NCI-H2196 (cell line): ENCODE results near the gene GVQW3.

Experiments
- DNase-seq: peaks from one replicate; lab custom pipeline; 2025; ENCODE audit not compliant: unreplicated experiment; lab: John Stamatoyannopoulos, UW

GVQW3 gene

DNA sequence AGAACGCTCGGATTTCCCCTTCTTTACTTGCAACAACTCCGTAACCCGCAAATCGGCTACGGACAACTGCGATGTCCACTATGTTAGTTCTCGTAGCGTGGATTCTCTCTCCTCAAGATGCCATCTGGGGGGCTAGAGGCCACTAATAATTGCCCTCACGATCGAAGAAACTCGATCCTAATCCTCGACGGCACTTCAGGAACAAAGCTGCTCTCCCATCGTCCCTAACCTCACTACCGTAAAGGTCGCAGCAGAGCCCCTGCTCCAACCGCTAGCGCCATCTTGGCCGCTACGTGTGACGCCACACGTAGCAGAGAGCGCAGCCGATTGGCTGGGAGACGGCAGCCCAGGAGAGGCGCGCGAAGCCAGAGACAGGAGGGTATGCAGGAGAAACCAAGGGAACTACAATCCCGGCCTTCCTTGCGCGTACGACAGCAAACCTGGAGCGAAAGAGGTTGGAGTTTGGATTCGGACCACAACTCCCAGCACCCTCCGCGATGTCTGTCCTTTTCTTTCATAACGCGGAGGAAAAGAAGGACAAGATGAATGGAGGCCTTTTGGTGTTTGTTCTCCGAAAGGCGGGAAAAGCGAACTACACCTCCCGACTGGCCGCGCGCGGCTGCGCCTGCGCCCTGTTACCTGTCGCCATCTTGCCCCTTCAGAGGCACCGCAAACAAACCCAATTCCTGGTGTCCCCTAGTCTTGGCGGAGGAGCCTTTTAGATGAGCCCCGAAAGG is 63.4 kb downstream of the GVQW3 start, which contains the start of gene EMSY:
EMSY (plus strand) TSS at position 635 of the 737 bp plus-strand sequence. CDS start 1,921 bp downstream, outside the sequence.
- DNase-seq = peak; percentile 98

DNA sequence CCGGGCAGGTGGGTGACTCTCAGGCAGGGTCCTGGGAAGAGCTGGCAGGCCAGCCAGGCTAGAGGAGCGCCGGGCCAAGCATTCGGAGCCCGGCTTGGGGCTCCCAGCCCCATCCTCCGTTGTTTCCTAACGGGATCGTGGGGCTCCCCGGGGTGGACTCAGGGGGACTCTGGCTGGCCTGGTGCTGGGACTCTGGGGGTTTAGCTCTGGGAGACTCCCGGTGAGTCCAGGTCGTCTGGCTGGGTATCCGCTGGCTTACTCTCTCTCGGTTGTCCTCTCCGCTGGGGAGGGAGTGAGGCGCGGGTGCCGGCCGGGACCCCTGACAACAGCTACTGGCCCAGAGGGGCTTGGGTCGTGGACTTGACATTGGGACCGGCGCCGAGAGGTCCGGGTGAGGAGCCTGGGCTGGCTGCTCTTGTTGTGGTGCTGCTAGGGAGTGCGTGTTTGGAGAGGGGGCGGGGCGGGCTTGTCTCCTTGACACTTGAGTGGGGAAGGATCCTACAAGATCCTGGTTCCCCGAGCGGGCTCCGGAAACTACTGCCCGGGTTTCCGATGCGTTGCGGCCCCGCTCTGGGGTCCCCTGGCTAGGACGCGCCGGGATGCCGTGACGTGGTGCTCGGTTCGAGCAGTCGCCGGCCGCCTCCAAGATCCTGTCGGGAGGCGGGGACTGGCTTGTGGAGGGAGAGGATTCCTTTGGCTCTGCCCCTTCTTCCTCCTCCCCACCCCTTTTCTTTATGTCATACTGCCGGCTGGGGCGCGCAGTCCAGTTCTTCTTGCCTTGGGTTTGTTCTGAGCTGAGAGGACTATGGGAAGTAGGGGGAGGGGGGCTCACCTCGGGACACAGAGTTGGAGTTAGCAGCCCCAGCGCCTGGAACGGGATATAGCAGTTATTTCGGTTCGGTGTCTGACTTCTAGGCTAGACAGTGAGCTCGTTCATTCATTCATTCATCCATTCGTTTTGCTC is 64.3 kb downstream of the GVQW3 start:
- peak; percentile 85 for DNase-seq

DNA sequence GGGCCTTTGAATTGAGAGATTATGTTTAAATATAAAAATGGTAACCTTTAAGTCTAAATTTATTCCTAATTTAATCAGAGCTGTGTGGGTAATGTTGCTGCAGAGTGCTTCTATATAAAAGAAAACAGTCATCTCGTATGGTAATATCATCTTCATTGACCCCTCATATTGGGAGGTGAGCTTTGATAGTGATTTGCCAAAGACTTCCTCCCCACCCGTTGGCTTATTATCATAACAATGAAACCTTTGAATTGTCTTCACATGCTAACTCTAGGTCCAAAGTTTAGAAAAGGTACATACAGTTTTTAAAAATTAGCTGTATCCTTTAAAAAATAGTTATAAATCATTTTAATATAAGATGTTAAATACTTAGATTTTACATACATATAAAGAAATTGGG is 67.4 kb downstream of the GVQW3 start:
- no peak for DNase-seq

DNA sequence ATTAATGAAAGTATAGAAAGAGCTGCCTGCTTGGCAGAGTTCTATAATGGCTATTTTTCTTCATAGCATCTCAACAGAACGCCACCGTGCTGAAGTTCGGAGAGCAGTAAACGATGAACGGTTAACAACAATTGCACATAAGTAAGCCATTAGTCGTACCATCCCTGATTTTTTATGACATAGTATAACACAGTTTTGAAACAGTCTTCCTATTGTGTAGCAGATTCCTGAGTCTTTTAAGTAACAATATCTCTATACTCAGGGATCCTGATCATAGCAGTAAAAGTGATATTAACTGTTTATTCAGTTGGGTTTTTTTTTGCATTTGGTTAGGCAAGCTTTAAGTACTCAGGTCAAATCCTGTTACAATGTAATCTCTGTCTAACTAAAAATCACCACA is 72.1 kb downstream of the GVQW3 start:
- DNase-seq = no peak

DNA sequence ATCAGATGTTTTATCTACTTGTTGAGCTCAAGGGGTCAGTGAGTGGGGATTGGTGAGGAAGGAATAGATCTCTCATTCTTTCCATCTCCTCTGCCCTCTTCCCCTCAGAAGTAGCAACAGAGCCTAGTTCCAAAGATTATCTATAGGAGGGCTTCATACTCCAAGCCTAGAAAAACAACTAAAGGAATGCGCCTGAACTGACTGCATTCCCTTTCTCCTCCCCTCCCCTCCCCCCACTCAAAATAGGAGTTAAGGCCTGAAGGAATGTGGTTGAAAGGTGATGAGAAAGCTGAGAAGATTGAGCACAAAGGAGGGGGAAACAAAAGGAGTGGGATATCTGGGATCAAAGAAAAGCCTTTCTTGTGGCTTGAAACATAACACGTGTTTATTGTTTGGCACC is 74.2 kb downstream of the GVQW3 start:
- no peak for DNase-seq

DNA sequence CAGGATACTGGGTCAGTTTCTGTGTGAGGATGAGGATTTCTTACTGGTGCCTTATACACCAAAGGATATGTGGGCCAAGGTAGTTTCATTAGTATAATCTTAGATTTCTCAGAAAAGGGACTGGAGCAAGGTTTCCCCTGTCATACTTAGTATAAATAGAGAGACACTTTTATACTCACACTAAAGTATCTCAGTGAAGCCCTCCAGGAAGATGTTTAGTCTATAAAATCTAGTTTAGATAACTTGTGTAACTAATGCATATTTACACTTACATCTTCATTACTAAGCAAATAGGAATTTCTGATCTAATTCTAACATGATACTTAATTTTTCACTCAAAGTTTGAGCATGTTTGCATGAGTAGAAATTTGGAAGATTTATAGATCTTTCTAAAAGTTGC is 74.8 kb downstream of the GVQW3 start:
- DNase-seq = no peak

DNA sequence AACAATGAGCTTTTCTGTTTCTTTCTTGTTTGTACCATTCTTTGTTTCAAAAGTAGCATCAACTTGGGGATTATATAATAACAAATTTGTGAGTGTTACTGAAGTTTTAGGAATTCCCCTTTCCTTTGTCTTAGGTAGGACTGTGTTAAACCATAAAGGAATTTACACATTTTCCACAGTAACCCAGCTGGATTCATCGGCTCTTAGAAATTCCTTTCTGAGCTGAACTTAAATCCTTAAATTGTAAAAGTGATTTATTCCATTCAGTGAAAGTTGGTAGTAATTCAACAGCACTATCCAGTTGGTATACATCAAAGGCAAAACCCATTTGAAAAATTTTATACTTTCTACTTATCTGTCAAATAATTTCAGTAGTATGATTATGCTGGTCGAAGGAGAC is 75.4 kb downstream of the GVQW3 start:
- DNase-seq = no peak
